Loucy (cell line): ENCODE results near the gene IRF2BPL.

Source experiments
- H2AFZ ChIP-seq: fragments of 200-600 bp; sonication (generic); 2 replicates; pipeline ENCODE4 v1.6.0; 2016; ENCODE audit warnings: antibody characterized with exemption, mild to moderate bottlenecking, low read length, moderate library complexity
- H3F3A ChIP-seq: fragments of 200-600 bp; 2 replicates; pipeline ENCODE4 v1.6.0; 2016; ENCODE audit warnings: antibody characterized with exemption, low read depth, mild to moderate bottlenecking
- H3K27me3 ChIP-seq: fragments of 200-600 bp; sonication (generic); 2 replicates; pipeline ENCODE4 v1.6.1; 2014; ENCODE audit warnings: low read length, mild to moderate bottlenecking; ENCODE audit not compliant: insufficient read depth, poor library complexity, severe bottlenecking
- H3K36me3 ChIP-seq: fragments of 200-600 bp; sonication (generic); 2 replicates; pipeline ENCODE4 v1.6.1; 2016; ENCODE audit warnings: low read length; ENCODE audit not compliant: insufficient read depth
- H3K4me1 ChIP-seq: fragments of 200-600 bp; sonication (generic); 2 replicates; pipeline ENCODE4 v1.5.1; 2014; ENCODE audit warnings: low read length, mild to moderate bottlenecking; ENCODE audit not compliant: insufficient read depth, poor library complexity, severe bottlenecking
- H3K4me2 ChIP-seq: fragments of 200-600 bp; sonication (generic); 2 replicates; pipeline ENCODE4 v1.6.0; 2014; ENCODE audit warnings: antibody characterized with exemption, low read length, low read depth, mild to moderate bottlenecking; ENCODE audit not compliant: poor library complexity, severe bottlenecking
- H3K4me3 ChIP-seq: fragments of 200-600 bp; sonication (generic); 2 replicates; pipeline ENCODE4 v1.5.1; 2014; ENCODE audit warnings: low read length, mild to moderate bottlenecking, mixed read lengths; ENCODE audit not compliant: poor library complexity, severe bottlenecking
- H3K79me2 ChIP-seq: fragments of 200-600 bp; sonication (generic); 2 replicates; pipeline ENCODE4 v1.6.1; 2014; ENCODE audit warnings: low read length; ENCODE audit not compliant: insufficient read depth
- H3K9ac ChIP-seq: fragments of 200-600 bp; sonication (generic); 2 replicates; pipeline ENCODE4 v1.6.0; 2014; ENCODE audit warnings: mild to moderate bottlenecking, low read depth, low read length, moderate library complexity; ENCODE audit not compliant: poor library complexity, severe bottlenecking
- H3K9me2 ChIP-seq: fragments of 200-600 bp; sonication (generic); replicated peaks from 2 replicates; pipeline ENCODE4 v1.6.1; 2016; ENCODE audit warnings: low read depth, low read length, mixed read lengths
- H3K9me3 ChIP-seq: fragments of 200-600 bp; sonication (generic); 2 replicates; pipeline ENCODE4 v1.6.1; 2014; ENCODE audit warnings: mild to moderate bottlenecking, antibody characterized with exemption, low read length, low read depth; ENCODE audit not compliant: insufficient read depth
- H4K20me1 ChIP-seq: fragments of 200-600 bp; sonication (generic); 2 replicates; pipeline ENCODE4 v1.6.0; 2014; ENCODE audit warnings: antibody characterized with exemption, low read length, mild to moderate bottlenecking; ENCODE audit not compliant: insufficient read depth, poor library complexity, severe bottlenecking
- EZH2phosphoT487 ChIP-seq: fragments of 200-600 bp; IDR thresholded peaks from 2 replicates; pipeline ENCODE4 v1.6.1; 2018; ENCODE audit warnings: antibody characterized with exemption, mild to moderate bottlenecking, moderate library complexity, borderline replicate concordance
- TF ChIP-seq, protein P1 (sequence below): fragments of 200-600 bp; sonication (generic); conservative IDR thresholded peaks from 2 replicates; pipeline ENCODE4 v1.5.1; 2014; ENCODE audit warnings: mild to moderate bottlenecking, antibody characterized with exemption, low read length

Gene IRF2BPL

GRCh38 chr14:77004711-77005460, 23.6 kb downstream of the IRF2BPL start:
- Histone ChIP-seq H4K20me1 (no peaks in the 10 kb centered on the region), H3K4me1 (peaks cover 49% of the 10 kb centered on the region), H3K4me2 (no peak overlapping the region), H2AFZ (no peak overlapping the region), H3K4me3 (no peak overlapping the region), H3K36me3 (no peaks in the 10 kb centered on the region), H3K9ac (no peak overlapping the region), H3F3A (0 out of 2 replicates have a peak, but pooled peaks cover 3% of the 10 kb centered on the region), H3K27me3 (no peaks in the 10 kb centered on the region), H3K9me2 (no peaks in the 10 kb centered on the region), H3K79me2 (no peaks in the 10 kb centered on the region), H3K9me3 (no peaks in the 10 kb centered on the region)
- TF ChIP-seq, protein P1, sequence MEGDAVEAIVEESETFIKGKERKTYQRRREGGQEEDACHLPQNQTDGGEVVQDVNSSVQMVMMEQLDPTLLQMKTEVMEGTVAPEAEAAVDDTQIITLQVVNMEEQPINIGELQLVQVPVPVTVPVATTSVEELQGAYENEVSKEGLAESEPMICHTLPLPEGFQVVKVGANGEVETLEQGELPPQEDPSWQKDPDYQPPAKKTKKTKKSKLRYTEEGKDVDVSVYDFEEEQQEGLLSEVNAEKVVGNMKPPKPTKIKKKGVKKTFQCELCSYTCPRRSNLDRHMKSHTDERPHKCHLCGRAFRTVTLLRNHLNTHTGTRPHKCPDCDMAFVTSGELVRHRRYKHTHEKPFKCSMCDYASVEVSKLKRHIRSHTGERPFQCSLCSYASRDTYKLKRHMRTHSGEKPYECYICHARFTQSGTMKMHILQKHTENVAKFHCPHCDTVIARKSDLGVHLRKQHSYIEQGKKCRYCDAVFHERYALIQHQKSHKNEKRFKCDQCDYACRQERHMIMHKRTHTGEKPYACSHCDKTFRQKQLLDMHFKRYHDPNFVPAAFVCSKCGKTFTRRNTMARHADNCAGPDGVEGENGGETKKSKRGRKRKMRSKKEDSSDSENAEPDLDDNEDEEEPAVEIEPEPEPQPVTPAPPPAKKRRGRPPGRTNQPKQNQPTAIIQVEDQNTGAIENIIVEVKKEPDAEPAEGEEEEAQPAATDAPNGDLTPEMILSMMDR: no peak
- TF ChIP-seq EZH2phosphoT487: no peak

GRCh38 chr14:77003960-77004710, 24.4 kb downstream of the IRF2BPL start:
- H3K9me2 ChIP-seq: no peaks in the 10 kb centered on the region
- peaks cover 56% of the 10 kb centered on the region for H3K4me1 ChIP-seq
- no peak overlapping the region for H2AFZ ChIP-seq

DNA sequence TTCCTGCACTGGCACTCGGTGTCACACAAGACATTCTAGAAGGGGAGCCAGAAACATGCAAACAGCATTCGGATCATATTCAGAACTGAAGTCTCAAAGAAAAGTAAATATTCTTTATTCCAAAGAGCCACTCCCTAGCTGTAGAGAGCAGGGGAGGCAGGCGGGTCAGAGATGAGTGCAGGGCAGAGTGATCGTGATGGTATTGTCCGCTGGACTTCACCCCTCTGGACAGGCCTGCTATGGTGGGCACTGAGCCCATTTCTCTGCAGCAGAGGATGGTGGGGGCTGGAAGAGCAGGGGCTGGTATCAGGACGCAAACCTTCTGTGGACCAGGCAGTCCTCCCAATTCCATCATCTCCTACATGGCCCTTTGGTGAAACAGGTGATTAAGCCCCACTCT, 25.6 kb downstream of the IRF2BPL start:
- no peak for TF ChIP-seq EZH2phosphoT487
- TF ChIP-seq, protein P1: no peak
- peaks cover 65% of the 10 kb centered on the region for H3K4me1 ChIP-seq
- no peak overlapping the region for H2AFZ ChIP-seq
- no peak overlapping the region for H3K9ac ChIP-seq
- no peak overlapping the region for H3K4me3 ChIP-seq
- no peaks in the 10 kb centered on the region for H3K27me3 ChIP-seq
- no peak overlapping the region for H3K4me2 ChIP-seq
- H4K20me1 ChIP-seq: no peaks in the 10 kb centered on the region
- no peaks in the 10 kb centered on the region for H3K79me2 ChIP-seq
- no peaks in the 10 kb centered on the region for H3K9me2 ChIP-seq
- 0 out of 2 replicates have a peak, but pooled peaks cover 3% of the 10 kb centered on the region for H3F3A ChIP-seq
- no peaks in the 10 kb centered on the region for H3K9me3 ChIP-seq
- no peaks in the 10 kb centered on the region for H3K36me3 ChIP-seq

More at GRCh38 chr14:77003960-77004710, 24.4 kb downstream of the IRF2BPL start:
- Histone ChIP-seq H3K79me2 (no peaks in the 10 kb centered on the region), H3K9me3 (no peaks in the 10 kb centered on the region), H3K36me3 (no peaks in the 10 kb centered on the region), H3K4me3 (no peak overlapping the region), H3K4me2 (no peak overlapping the region), H3K9ac (no peak overlapping the region), H3F3A (0 out of 2 replicates have a peak, but pooled peaks cover 3% of the 10 kb centered on the region), H3K27me3 (no peaks in the 10 kb centered on the region), H4K20me1 (no peaks in the 10 kb centered on the region)
- TF ChIP-seq, protein P1: no peak
- TF ChIP-seq EZH2phosphoT487: no peak
